Measurements from ENCODE around the gene MARCHF11.

MARCHF11 gene

GRCh38 chr5:16115140-16115539, 64.5 kb downstream of the MARCHF11 start:
- no peaks in the 10 kb centered on the region for H3K36me3 ChIP-seq (ENCODE audit: insufficient read depth, low read length)
- H3K4me3 ChIP-seq (ENCODE audit: low read depth in 1 of 2, low read length in 2 of 2): no peak overlapping the region
- H3K27ac ChIP-seq (ENCODE audit: low read length): no peak overlapping the region
- TF ChIP-seq CTCF (IDR thresholded peaks at IDR 0.05; ENCODE audit: borderline replicate concordance, extremely low read depth, low read length, poor library complexity, severe bottlenecking): no peak
- TF ChIP-seq EZH2 (IDR thresholded peaks at IDR 0.05; ENCODE audit: borderline replicate concordance, low read depth, low read length, severe bottlenecking): no peak
- H3K4me2 ChIP-seq (ENCODE audit: insufficient read depth, low read length): no peak overlapping the region
- no peaks in the 10 kb centered on the region for H3K27me3 ChIP-seq (ENCODE audit: insufficient read depth, low read length, poor library complexity)
- DNase-seq (no peak), ATAC-seq (ENCODE audit: insufficient read depth, low read depth) (no peak)
- no peaks in the 10 kb centered on the region for H3K4me1 ChIP-seq (ENCODE audit: insufficient read depth, low read length)
- no peak overlapping the region for H2AFZ ChIP-seq (ENCODE audit: low read depth, low read length)
- peaks cover 2% of the 10 kb centered on the region for H3K9me3 ChIP-seq (ENCODE audit: insufficient read depth, low read length, severe bottlenecking)
- H3K9ac ChIP-seq (ENCODE audit: low read depth, low read length): no peak overlapping the region
- no peaks in the 10 kb centered on the region for H3K79me2 ChIP-seq (ENCODE audit: insufficient read depth, low read length)
- H4K20me1 ChIP-seq (ENCODE audit: insufficient read depth, low read length): no peaks in the 10 kb centered on the region

GRCh38 chr5:16108418-16108817, 71.2 kb downstream of the MARCHF11 start:
- DNase-seq (no peak), ATAC-seq (ENCODE audit: insufficient read depth, low read depth) (no peak)
- Histone ChIP-seq H3K36me3 (ENCODE audit: insufficient read depth, low read length) (no peaks in the 10 kb centered on the region), H3K4me3 (ENCODE audit: low read depth in 1 of 2, low read length in 2 of 2) (no peak overlapping the region), H4K20me1 (ENCODE audit: insufficient read depth, low read length) (no peaks in the 10 kb centered on the region), H3K9ac (ENCODE audit: low read depth, low read length) (no peak overlapping the region), H3K4me2 (ENCODE audit: insufficient read depth, low read length) (no peak overlapping the region), H3K4me1 (ENCODE audit: insufficient read depth, low read length) (no peaks in the 10 kb centered on the region), H2AFZ (ENCODE audit: low read depth, low read length) (no peak overlapping the region), H3K27me3 (ENCODE audit: insufficient read depth, low read length, poor library complexity) (no peaks in the 10 kb centered on the region), H3K27ac (ENCODE audit: low read length) (no peak overlapping the region), H3K9me3 (ENCODE audit: insufficient read depth, low read length, severe bottlenecking) (no peaks in the 10 kb centered on the region), H3K79me2 (ENCODE audit: insufficient read depth, low read length) (no peaks in the 10 kb centered on the region)
- no peak for TF ChIP-seq EZH2 (IDR thresholded peaks at IDR 0.05; ENCODE audit: borderline replicate concordance, low read depth, low read length, severe bottlenecking)
- TF ChIP-seq CTCF (IDR thresholded peaks at IDR 0.05; ENCODE audit: borderline replicate concordance, extremely low read depth, low read length, poor library complexity, severe bottlenecking): no peak

- no peak overlapping the region for H3K27ac ChIP-seq (ENCODE audit: low read length)
- peaks cover 5% of the 10 kb centered on the region for H3K9me3 ChIP-seq (ENCODE audit: insufficient read depth, low read length, severe bottlenecking)
- H3K79me2 ChIP-seq (ENCODE audit: insufficient read depth, low read length): no peaks in the 10 kb centered on the region
- H3K4me3 ChIP-seq (ENCODE audit: low read depth in 1 of 2, low read length in 2 of 2): no peak overlapping the region
- H3K4me2 ChIP-seq (ENCODE audit: insufficient read depth, low read length): no peak overlapping the region
- H3K27me3 ChIP-seq (ENCODE audit: insufficient read depth, low read length, poor library complexity): no peaks in the 10 kb centered on the region
- DNase-seq (no peak), ATAC-seq (ENCODE audit: insufficient read depth, low read depth) (no peak)
- H3K9ac ChIP-seq (ENCODE audit: low read depth, low read length): no peak overlapping the region
- H4K20me1 ChIP-seq (ENCODE audit: insufficient read depth, low read length): no peaks in the 10 kb centered on the region
- no peak overlapping the region for H2AFZ ChIP-seq (ENCODE audit: low read depth, low read length)
- TF ChIP-seq CTCF (IDR thresholded peaks at IDR 0.05; ENCODE audit: borderline replicate concordance, extremely low read depth, low read length, poor library complexity, severe bottlenecking) (no peak), EZH2 (IDR thresholded peaks at IDR 0.05; ENCODE audit: borderline replicate concordance, low read depth, low read length, severe bottlenecking) (no peak)
- no peaks in the 10 kb centered on the region for H3K4me1 ChIP-seq (ENCODE audit: insufficient read depth, low read length)
- no peaks in the 10 kb centered on the region for H3K36me3 ChIP-seq (ENCODE audit: insufficient read depth, low read length)
Measured at GRCh38 chr5:16104961-16105360, 74.6 kb downstream of the MARCHF11 start.

GRCh38 chr5:16095612-16096011, 84.0 kb downstream of the MARCHF11 start:
- no peak for DNase-seq
- no peak overlapping the region for H3K4me2 ChIP-seq (ENCODE audit: insufficient read depth, low read length)
- no peak for ATAC-seq (ENCODE audit: insufficient read depth, low read depth)

More at GRCh38 chr5:16095612-16096011, 84.0 kb downstream of the MARCHF11 start:
- Histone ChIP-seq H3K9ac (ENCODE audit: low read depth, low read length) (no peak overlapping the region), H4K20me1 (ENCODE audit: insufficient read depth, low read length) (no peaks in the 10 kb centered on the region), H3K36me3 (ENCODE audit: insufficient read depth, low read length) (no peaks in the 10 kb centered on the region), H3K27ac (ENCODE audit: low read length) (no peak overlapping the region), H3K27me3 (ENCODE audit: insufficient read depth, low read length, poor library complexity) (no peaks in the 10 kb centered on the region), H3K9me3 (ENCODE audit: insufficient read depth, low read length, severe bottlenecking) (no peaks in the 10 kb centered on the region), H3K4me1 (ENCODE audit: insufficient read depth, low read length) (0 out of 2 replicates have a peak, but pooled peaks cover 5% of the 10 kb centered on the region), H3K79me2 (ENCODE audit: insufficient read depth, low read length) (no peaks in the 10 kb centered on the region), H3K4me3 (ENCODE audit: low read depth in 1 of 2, low read length in 2 of 2) (no peak overlapping the region), H2AFZ (ENCODE audit: low read depth, low read length) (no peak overlapping the region)
- no peak for TF ChIP-seq CTCF (IDR thresholded peaks at IDR 0.05; ENCODE audit: borderline replicate concordance, extremely low read depth, low read length, poor library complexity, severe bottlenecking)
- TF ChIP-seq EZH2 (IDR thresholded peaks at IDR 0.05; ENCODE audit: borderline replicate concordance, low read depth, low read length, severe bottlenecking): no peak
